ENCODE data around the gene PEX14. TPM values are rescaled to one million over a fixed set of nuclear protein-coding genes. Genes with fewer than 3 reads are reported as not detected.

The PEX14 gene
- total RNA-seq, 4 donors from 2014 or later: 8.1 to 17.8 (median 15.8) TPM

DNA sequence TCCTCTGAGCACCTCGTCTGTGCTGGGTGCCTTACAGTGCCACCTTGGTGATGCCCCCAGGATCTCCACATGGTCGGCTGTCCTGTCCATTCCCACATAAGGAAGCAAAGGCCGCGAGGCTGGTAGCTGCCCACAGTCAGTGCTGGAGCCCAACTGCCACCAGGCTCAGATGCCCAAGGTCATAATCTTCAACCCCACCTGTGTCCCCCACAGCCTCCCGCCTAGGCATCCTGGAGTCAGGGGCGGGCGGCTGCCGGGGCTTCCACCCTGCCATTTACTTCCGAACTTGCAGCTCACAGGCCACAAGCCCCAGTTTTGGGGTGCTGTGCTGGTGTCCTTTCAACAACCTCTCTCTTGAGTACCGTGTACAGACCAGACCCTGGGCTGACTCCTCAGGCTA lies 195.4 kb downstream of the PEX14 start:
- H3K9me3 ChIP-seq: no peaks in the 10 kb centered on the region
- DNase-seq (no peak), ATAC-seq (no peak)
- TF ChIP-seq POLR2A (IDR thresholded peaks at IDR 0.05): no peak
- TF ChIP-seq, protein P1, sequence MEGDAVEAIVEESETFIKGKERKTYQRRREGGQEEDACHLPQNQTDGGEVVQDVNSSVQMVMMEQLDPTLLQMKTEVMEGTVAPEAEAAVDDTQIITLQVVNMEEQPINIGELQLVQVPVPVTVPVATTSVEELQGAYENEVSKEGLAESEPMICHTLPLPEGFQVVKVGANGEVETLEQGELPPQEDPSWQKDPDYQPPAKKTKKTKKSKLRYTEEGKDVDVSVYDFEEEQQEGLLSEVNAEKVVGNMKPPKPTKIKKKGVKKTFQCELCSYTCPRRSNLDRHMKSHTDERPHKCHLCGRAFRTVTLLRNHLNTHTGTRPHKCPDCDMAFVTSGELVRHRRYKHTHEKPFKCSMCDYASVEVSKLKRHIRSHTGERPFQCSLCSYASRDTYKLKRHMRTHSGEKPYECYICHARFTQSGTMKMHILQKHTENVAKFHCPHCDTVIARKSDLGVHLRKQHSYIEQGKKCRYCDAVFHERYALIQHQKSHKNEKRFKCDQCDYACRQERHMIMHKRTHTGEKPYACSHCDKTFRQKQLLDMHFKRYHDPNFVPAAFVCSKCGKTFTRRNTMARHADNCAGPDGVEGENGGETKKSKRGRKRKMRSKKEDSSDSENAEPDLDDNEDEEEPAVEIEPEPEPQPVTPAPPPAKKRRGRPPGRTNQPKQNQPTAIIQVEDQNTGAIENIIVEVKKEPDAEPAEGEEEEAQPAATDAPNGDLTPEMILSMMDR (IDR thresholded peaks at IDR 0.05 in 4 of 5, conservative IDR thresholded peaks at IDR 0.05 in 1 of 5): no peak
- H3K36me3 ChIP-seq: no peaks in the 10 kb centered on the region
- no peak overlapping the region for H3K4me3 ChIP-seq
- no peaks in the 10 kb centered on the region for H3K27me3 ChIP-seq
- intact Hi-C loops (cut with DNase I; ENCODE audit: low total_unique reads) (loop anchor here (5.0 kb wide), 1 partner anchor 487 kb away; no protein-coding TSS in a partner anchor), in situ Hi-C loops (cut with MboI; ENCODE audit: low sequenced_read_pairs in 4 of 4) (no loop called here)
- H3K4me1 ChIP-seq: peaks cover 38 to 55% of the 10 kb centered on the region in 2 donors
- H3K27ac ChIP-seq: peak overlapping the region in 3 of 4 donors; percentile 89 to 92 (median 91)

DNA sequence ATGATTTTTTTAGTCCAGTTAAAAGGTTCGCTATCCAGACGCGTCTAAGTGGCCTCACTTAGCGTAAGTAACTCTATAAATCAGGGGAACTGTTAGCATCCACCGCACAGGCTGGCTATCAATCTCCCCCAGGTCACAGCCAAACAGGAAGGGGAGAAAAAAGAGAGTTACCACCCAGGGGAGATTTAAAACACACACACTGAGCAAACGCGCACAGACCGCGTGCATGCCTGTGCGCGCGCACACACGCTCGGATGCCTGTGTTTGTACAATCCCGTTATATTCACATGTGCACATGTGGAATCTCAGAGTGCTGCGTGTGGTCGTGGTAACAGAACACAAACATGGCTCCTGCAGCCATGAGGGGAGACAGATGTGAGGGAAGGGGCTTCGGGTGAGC lies 196.3 kb downstream of the PEX14 start:
- DNase-seq (no peak), ATAC-seq (no peak)
- Histone ChIP-seq H3K36me3 (no peaks in the 10 kb centered on the region), H3K4me3 (no peak overlapping the region), H3K9me3 (no peaks in the 10 kb centered on the region), H3K4me1 (peaks cover 32 to 48% of the 10 kb centered on the region in 2 donors), H3K27me3 (no peaks in the 10 kb centered on the region), H3K27ac (peak overlapping the region in 3 of 4 donors; percentile 13 to 92 (median 89))
- intact Hi-C loops (cut with DNase I; ENCODE audit: low total_unique reads) (loop anchor here (5.0 kb wide), 1 partner anchor 486 kb away; no protein-coding TSS in a partner anchor), in situ Hi-C loops (cut with MboI; ENCODE audit: low sequenced_read_pairs in 4 of 4) (no loop called here)
- TF ChIP-seq, protein P1 (IDR thresholded peaks at IDR 0.05 in 4 of 5, conservative IDR thresholded peaks at IDR 0.05 in 1 of 5): no peak
- no peak for TF ChIP-seq POLR2A (IDR thresholded peaks at IDR 0.05)

DNA sequence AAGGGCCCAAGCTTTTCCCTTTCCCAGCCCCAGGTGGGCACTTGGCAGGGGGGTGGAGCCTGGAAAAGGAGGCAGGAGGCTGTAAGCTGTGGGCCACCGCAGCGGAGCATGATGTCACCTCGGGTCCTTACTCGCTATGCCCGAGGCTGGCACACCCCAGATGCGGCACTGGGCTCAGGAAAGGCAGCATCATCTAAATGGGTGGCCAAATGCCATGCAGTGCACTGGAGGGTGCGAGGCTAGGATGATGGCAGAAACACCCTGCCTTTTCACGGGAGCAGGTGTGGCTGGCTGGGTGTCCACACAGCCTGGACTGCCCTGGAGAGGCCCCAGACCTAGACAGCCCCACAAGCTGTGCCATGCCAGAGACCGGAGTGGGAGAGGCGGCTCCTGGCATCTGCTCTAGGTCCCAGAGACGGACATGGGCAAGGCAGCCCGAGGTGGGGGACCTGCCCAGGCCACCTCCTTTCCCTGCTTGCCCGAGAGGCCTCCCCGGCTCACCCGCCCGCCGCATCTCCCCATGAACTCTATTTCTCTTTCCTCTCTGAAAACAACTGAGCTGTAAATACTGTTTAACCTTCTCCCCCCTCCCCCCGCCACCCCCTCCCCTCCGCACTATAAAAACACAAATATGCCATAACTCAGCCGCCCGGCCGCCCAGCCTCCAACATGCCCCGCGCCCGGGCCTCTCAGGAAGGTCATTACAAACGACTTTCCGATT lies 197.0 kb downstream of the PEX14 start:
- DNase-seq: no peak
- Histone ChIP-seq H3K4me1 (peaks cover 27 to 46% of the 10 kb centered on the region in 2 donors), H3K4me3 (no peak overlapping the region), H3K36me3 (no peaks in the 10 kb centered on the region), H3K27ac (peak overlapping the region in 1 of 4 donors; percentile 13), H3K27me3 (no peaks in the 10 kb centered on the region), H3K9me3 (no peaks in the 10 kb centered on the region)
- no peak for TF ChIP-seq POLR2A (IDR thresholded peaks at IDR 0.05)
- TF ChIP-seq, protein P1 (IDR thresholded peaks at IDR 0.05 in 4 of 5, conservative IDR thresholded peaks at IDR 0.05 in 1 of 5): no peak
- in situ Hi-C loops (cut with MboI; ENCODE audit: low sequenced_read_pairs in 4 of 4): no loop called here
- intact Hi-C loops (cut with DNase I; ENCODE audit: low total_unique reads): loop anchor here (5.0 kb wide), 1 partner anchor 486 kb away; no protein-coding TSS in a partner anchor
- ATAC-seq: no peak

DNA sequence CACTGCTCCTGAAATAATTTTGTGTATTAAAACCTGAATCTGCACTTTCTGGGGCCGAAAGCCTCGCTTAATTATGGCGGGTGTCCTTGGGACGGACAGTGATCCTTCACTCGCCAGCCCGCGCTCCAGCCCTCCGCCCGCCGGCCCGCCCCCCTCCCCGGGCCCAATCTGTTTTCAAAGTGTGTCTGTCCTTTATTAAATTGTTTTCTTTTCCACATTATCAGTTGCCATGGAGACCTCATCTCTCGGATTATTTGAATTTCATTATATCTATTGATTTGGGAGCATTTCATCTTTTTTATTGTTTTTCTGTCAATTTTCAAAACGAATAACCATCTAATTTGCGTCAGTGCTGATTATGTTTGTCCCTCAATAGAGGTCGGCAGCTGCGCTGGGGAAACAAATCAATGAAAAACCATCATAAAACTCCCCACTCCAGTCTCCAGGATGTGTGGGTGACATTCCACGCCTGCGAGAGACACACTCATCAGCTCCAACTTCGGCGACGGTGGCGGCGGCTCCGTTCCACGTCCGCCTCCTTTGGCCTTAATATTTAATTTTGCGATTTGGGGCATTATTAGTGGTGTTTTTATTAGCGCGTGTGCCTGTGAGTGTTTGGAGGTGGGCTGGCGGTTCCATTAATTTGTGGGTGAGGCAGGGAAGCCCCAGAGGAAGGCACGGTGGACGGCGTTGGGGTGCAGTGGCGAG lies 197.7 kb downstream of the PEX14 start:
- DNase-seq (no peak), ATAC-seq (no peak)
- H3K9me3 ChIP-seq: no peaks in the 10 kb centered on the region
- H3K4me1 ChIP-seq: peaks cover 26 to 43% of the 10 kb centered on the region in 2 donors
- no peaks in the 10 kb centered on the region for H3K27me3 ChIP-seq
- H3K27ac ChIP-seq: no peak overlapping the region
- TF ChIP-seq POLR2A (IDR thresholded peaks at IDR 0.05): no peak
- TF ChIP-seq, protein P1 (IDR thresholded peaks at IDR 0.05 in 4 of 5, conservative IDR thresholded peaks at IDR 0.05 in 1 of 5): no peak
- intact Hi-C loops (cut with DNase I; ENCODE audit: low total_unique reads) (loop anchor here (5.0 kb wide), 1 partner anchor 485 kb away; no protein-coding TSS in a partner anchor), in situ Hi-C loops (cut with MboI; ENCODE audit: low sequenced_read_pairs in 4 of 4) (no loop called here)
- no peaks in the 10 kb centered on the region for H3K36me3 ChIP-seq
- H3K4me3 ChIP-seq: no peak overlapping the region
